NCI-H1092 treated with DMSO at 0.1 percent for 48 hours (cell line): ENCODE results near the gene CDK18.
A peak's percentile ranks its signal among the peaks of the same experiment; 100 is the strongest.

Source experiments
- DNase-seq: peaks from one replicate; lab custom pipeline; 2025; lab: John Stamatoyannopoulos, UW

Gene CDK18

GRCh38 chr1:205505076-205505729 lies 734 bp downstream of the CDK18 start:
- DNase-seq, result no peak

GRCh38 chr1:205505791-205506190 lies 1.3 kb downstream of the CDK18 start:
- DNase-seq, result no peak

GRCh38 chr1:205506409-205507200 lies 2.1 kb downstream of the CDK18 start:
- no peak for DNase-seq

- no peak for DNase-seq
Measured at GRCh38 chr1:205508227-205508714, 3.8 kb downstream of the CDK18 start.

- peak; percentile 75 for DNase-seq
Measured at GRCh38 chr1:205510308-205510950, 6.0 kb downstream of the CDK18 start.

GRCh38 chr1:205510951-205511330 lies 6.5 kb downstream of the CDK18 start:
- peak; percentile 38 for DNase-seq

GRCh38 chr1:205512059-205513045 lies 7.9 kb downstream of the CDK18 start:
- DNase-seq, result peak; percentile 43

- no peak for DNase-seq
Measured at GRCh38 chr1:205513774-205514173, 9.3 kb downstream of the CDK18 start.

- no peak for DNase-seq
Measured at GRCh38 chr1:205514211-205515142, 10.0 kb downstream of the CDK18 start.

- DNase-seq, result no peak
Measured at GRCh38 chr1:205515781-205516253, 11.3 kb downstream of the CDK18 start.

GRCh38 chr1:205516362-205516761 lies 11.9 kb downstream of the CDK18 start:
- DNase-seq, result no peak

- DNase-seq, result no peak
Measured at GRCh38 chr1:205517288-205517687, 12.8 kb downstream of the CDK18 start.

- no peak for DNase-seq
Measured at GRCh38 chr1:205517763-205518162, 13.3 kb downstream of the CDK18 start.

GRCh38 chr1:205518661-205519540 lies 14.4 kb downstream of the CDK18 start:
- DNase-seq, result peak; percentile 55

GRCh38 chr1:205519541-205520131 lies 15.2 kb downstream of the CDK18 start:
- DNase-seq, result no peak

GRCh38 chr1:205520709-205521108 lies 16.2 kb downstream of the CDK18 start:
- DNase-seq, result no peak

GRCh38 chr1:205521686-205522085 lies 17.2 kb downstream of the CDK18 start:
- no peak for DNase-seq

- DNase-seq, result no peak
Measured at GRCh38 chr1:205522692-205523091, 18.2 kb downstream of the CDK18 start.
